Left cardiac atrium (tissue), 4 donors: ENCODE data around the gene PVALB. TPM values are rescaled to one million over a fixed set of nuclear protein-coding genes. Genes with fewer than 3 reads are reported as not detected.

ENCODE experiments used
- ATAC-seq, 2 donors: fragments of 200-7000 bp; cut with Tn5 transposase; one replicate each; pipeline ENCODE4 v1.9.1; 2020; ENCODE audit warnings: mild to moderate bottlenecking in 2 of 2, moderate library complexity in 2 of 2
- DNase-seq: peaks from one replicate; pipeline ENCODE4 v3.0.0-alpha.2; 2020
- intact Hi-C, 2 donors: fragments of 100-400 bp; cut with DNase I; formaldehyde crosslinking; loops; one replicate each; pipeline versions ENCODE4 v1.14.1 to v1.15.1; 2022 to 2023
- total RNA-seq, 2 donors: library from RNA; stranded (reverse); fragmentation: NEBNext Ultra II Directional; extraction: Animal tissue kit (Norgen Biotek cat#: 25700); gene quantifications; one replicate each; pipeline ENCODE4 v1.2.1, GENCODE V29; 2021
- donor health status: DM: no; HTN: yes; CAD: no.
- donor health status: DM: no; HTN: yes; CAD: no; lungs with severe emphysema.
- donor health status: DM: yes; HTN: yes; CAD: no.
- donor health status: Dilated cardiomyopathy.

The PVALB gene
- total RNA-seq, 2 donors from 2014 or later = not detected

DNA sequence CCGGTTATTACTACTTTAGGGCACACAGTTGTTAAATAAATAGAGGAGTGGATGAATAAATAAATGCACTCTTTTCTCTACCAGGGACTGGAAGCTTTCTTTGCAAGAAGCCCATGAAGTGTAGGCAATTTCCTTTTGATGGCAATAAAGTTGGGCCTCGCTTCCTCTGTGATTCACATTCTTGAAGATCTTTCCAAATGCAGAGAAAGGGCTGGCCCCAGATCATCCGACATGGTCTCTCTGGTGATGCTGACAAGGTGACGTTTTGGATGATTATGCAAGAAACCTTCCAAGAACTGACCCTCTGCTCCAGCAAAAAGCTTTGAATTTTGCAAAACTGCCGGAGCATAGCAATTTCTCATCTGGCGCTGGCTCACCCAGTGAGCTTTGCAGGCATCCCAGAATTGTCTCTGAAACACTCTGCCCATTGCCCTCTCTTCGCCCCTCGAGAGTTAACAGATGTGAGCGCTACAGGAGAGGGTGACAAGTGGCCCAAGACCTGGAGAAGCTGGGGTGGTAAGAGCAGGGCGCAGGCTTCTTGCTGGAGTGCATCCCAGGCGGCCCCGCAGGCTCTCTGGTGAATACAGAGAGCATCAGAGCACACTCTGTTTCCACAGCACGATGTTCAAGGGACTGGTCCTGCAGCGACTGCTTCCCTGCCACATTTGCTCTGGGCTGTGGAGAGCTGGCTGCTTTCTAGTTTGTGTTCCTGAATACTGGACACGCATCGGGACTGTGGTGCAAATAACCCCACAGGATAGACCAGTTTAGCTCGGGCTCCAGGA is 29.4 kb downstream of the PVALB start:
- intact Hi-C loops = loop anchor here in 1 of 2 donors (5.0 to 10.0 kb wide), 2 partner anchors 65 to 257 kb away; no protein-coding TSS in a partner anchor
- DNase-seq = no peak
- no peak for ATAC-seq

DNA sequence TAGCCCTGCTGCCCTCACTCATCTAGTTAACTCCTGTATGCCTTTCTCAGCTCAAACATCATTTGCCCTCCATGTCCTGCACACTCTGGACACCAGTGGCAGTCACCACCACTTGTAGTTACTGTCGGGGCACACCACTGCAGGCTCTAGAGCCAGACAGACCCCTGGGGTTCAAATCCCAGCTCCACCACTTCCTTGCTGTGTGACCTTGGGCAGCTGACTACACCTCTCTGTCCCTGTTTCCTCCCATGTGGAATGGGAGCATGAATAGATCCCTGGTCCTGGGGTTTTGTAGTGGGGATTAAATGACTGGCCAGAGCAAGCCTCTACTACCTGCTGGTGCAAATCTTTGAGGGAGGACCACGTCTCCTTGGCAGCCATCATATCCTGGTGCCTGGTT is 33.1 kb downstream of the PVALB start:
- no peak for DNase-seq
- no peak for ATAC-seq
- intact Hi-C loops = loop anchor here (2.0 to 10.0 kb wide), 4 partner anchors 73 to 261 kb away; no protein-coding TSS in a partner anchor

DNA sequence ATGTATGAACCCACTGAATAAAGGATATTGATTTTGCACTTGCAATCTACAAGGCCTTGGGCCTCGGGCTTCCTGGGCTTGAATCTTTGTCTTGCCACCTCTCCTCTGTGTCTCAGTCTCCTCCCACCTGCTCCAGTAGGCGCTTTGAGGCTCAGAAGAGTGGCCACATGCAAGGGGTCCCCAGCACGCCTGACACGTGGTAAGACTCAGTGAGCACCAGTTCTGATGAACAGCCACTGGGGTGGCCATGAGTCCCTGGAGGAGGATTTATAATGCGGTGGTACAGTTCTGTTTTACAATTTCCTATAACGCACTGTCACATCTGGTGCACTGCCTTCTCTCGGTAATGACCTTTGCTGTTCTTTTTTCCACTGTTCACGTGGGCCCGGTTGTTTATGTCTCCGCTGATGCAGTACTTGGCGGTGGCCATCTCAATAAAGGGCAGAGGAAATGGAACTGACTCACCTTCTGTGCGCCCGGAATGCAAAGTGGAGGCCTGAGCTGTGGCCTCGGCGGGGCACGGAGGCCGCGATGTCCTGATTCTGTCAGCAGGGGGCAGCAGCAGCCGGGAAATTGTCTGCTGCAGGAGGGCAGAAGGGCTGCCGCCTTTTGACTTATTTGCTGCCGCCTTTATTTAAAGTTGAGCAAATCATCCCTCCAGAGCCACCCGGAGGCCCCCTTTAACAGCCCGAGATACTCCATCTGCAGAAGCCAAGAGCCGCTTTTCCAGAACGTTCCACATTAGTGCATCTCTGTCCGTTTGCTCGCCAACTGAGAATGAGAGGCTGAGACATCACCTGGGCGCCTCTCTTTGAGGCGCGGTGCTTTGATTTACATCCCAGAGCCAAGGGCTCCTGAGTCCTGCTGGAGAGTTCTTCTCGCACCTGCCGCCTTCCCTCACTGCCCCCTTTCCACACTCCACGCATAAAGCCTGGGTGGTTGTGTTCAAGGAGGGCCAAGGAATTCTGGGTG is 34.9 kb downstream of the PVALB start:
- intact Hi-C loops = loop anchor here (2.0 to 10.0 kb wide), 4 partner anchors 75 to 263 kb away; no protein-coding TSS in a partner anchor
- peak; percentile 82 for DNase-seq
- peak; percentile 91 to 94 for ATAC-seq

GRCh38 chr22:36778020-36778419 is 38.8 kb downstream of the PVALB start:
- no peak for DNase-seq
- intact Hi-C loops = loop anchor here in 1 of 2 donors (10.0 kb wide), 1 partner anchor 233 kb away; no protein-coding TSS in a partner anchor
- ATAC-seq = no peak

DNA sequence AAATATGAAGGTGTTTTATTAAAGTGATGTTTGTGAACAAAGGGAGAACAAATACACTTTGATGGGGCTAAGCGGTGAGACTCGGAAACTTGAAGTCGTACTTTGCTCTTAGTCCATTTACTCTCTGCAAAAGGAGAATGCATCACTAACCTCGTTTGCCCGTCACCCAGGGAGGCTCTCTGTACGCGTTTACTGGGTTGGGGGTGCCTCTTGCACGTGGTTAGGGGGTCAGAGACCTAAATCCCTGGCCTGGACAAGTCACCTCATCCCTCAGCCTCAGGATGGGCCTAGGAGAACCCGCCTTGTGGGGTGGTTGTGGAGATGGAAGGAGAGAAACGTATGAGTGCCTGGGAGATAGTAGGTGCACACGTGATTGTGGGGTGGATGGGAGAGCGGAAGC is 40.1 kb downstream of the PVALB start:
- intact Hi-C loops = loop anchor here in 1 of 2 donors (10.0 kb wide), 1 partner anchor 232 kb away; no protein-coding TSS in a partner anchor
- ATAC-seq = no peak
- no peak for DNase-seq

- ATAC-seq (peak; percentile 97 to 99), DNase-seq (peak; percentile 99)
- intact Hi-C loops = loop anchor here in 1 of 2 donors (10.0 kb wide), 1 partner anchor 231 kb away; no protein-coding TSS in a partner anchor
Observed at GRCh38 chr22:36775964-36776669, 40.7 kb downstream of the PVALB start, which contains the start of gene IFT27. IFT27 (minus strand) TSS chr22:36776119; CDS start chr22:36775707, 412 bp downstream.

DNA sequence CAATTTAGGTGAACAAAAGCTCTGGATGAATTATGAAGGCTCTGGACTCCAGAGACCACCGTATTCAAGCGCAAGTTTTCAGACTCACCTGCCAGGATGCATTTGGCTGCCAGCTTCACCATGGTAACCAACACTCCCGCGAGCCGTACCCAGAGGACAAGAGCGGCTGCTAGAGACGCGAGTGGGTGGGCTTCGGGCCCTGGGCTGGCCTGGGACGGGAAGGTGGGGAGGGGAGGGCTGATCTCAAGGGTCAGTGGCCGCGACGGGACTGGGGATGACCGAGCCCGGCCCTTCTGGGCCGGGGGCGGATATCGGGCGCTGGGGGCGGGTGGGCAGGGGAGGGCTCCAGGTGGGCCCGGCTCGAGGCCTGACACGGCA is 41.3 kb downstream of the PVALB start:
- ATAC-seq (peak in 1 of 2 donors; percentile 7), DNase-seq (peak; percentile 40)
- intact Hi-C loops = loop anchor here in 1 of 2 donors (10.0 kb wide), 1 partner anchor 231 kb away; no protein-coding TSS in a partner anchor

DNA sequence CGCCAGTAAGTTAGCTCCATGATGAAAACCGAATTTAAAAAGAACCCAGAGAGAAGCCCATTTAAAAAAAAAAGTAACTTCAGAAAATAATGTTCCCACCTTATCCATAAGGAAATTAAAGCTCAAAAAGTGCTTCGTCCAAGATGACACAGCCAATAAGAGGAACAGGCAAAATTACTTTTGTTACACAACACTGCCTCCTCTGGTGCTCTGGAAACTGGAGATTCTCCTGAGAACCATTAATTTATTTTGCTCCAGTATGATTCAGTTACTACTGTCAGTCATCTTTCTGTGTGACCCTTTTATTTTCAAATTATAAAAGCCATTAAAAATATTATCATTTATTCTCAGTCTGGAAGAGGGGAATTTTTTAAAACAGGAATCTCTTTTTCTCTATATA is 42.9 kb downstream of the PVALB start:
- ATAC-seq = no peak
- intact Hi-C loops = loop anchor here in 1 of 2 donors (10.0 kb wide), 1 partner anchor 229 kb away; no protein-coding TSS in a partner anchor
- no peak for DNase-seq

DNA sequence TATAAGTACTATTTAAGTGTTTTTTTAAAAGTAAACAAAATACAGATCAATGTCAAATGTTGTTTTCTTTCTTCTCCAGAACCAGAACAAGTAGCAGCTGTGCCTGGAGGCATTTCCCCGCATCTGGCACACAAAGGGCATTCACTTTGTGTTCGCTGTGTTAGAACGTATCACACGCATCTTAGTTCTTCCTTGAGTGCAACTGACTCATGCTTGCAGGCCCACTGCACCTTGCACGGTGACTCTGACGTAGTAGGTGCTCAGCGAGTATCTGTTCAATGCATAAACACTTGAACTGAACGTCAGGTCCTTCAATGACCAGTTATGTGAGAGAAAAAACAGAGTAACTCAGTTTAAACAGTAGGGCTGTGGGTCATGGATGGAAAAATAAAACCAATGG is 44.4 kb downstream of the PVALB start:
- intact Hi-C loops = loop anchor here in 1 of 2 donors (10.0 kb wide), 1 partner anchor 228 kb away; no protein-coding TSS in a partner anchor
- ATAC-seq = no peak

GRCh38 chr22:36771356-36772063 is 45.3 kb downstream of the PVALB start:
- intact Hi-C loops = loop anchor here in 1 of 2 donors (10.0 kb wide), 1 partner anchor 227 kb away; no protein-coding TSS in a partner anchor
- no peak for DNase-seq
- no peak for ATAC-seq

More for the DNA sequence above, 44.4 kb downstream of the PVALB start:
- DNase-seq = no peak

DNA sequence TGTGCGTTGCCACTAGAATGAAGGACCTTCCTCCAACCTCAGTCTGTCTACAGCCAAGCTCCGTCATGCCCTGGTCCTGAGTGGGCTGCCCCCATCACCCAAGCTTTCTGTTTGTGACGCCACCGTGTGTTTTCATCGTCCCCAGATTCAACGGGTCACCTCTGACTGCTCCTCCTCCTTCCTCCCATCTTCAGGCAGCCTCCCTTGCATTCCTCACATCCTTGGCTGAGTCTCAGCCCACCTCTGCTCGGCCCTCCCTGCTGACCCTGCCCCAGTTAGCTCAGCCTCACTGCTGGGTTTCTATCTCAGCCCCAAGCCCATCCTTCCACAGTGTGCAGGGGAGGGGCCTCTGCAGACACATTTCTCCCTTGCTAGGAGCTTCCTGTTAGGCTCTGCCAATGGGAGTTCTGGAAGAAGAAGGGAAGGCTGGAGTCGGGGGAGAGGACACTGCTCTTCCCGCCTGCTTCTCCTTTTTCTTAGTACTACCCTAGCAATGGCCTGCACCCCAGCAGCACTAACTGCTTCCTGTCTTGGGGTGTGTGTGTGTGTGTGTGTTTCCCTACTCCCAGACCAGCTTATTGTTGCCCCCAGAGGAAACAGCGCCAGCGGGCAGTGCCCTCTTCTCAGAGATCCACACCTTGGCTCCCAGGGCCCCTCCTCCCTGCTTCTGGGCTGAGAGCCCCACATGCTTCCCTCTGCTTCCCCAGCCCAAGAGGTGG is 46.2 kb downstream of the PVALB start:
- intact Hi-C loops = loop anchor here in 1 of 2 donors (10.0 kb wide), 1 partner anchor 226 kb away; no protein-coding TSS in a partner anchor
- DNase-seq = no peak
- peak; percentile 13 to 56 for ATAC-seq

DNA sequence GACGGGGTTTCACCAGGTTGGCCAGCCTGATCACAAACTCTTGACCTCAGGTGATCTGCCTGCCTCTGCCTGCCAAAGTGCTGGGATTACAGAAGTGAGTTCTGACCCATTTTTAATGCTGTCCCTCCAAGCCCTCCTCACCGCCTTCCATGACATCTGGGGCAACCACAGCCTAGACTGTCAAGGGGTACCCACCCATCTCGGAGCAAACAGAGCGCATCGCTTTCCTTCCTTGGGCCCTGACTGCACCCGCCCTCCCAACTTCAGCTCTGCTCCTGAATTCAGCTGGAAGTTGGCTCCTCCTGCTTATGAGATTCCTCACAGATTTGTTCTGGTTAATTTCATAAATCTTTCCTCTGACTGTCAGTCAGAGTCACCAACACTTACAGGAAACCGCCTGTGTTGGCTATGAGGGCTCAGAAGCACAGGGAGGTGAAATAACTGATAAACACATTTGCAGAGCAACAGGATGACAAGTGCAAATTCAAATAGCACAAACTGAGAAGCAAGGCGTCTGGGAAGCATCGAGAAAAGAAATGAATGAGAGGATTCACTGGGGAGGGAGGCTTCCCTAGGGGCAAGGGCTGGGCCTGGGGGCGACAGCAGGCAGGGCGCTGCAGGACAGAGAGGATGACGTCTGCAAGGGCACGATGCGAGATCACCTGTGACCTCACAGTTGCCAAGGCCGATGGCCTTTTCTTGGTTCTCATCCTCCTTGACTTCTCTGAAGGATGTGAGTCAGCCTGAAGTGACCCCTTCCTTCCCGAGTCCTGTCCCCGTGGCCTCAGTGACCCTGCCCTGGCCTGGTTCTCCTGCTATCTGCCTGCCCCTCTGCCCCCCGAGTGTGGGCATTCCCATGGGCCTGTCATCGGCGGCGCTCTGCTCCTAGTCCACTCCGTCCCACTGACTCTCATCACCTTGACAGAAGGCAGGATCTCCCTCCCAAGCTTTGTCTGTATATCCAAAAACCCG is 47.0 kb downstream of the PVALB start:
- intact Hi-C loops = loop anchor here in 1 of 2 donors (10.0 kb wide), 1 partner anchor 225 kb away; no protein-coding TSS in a partner anchor
- ATAC-seq (no peak), DNase-seq (no peak)

DNA sequence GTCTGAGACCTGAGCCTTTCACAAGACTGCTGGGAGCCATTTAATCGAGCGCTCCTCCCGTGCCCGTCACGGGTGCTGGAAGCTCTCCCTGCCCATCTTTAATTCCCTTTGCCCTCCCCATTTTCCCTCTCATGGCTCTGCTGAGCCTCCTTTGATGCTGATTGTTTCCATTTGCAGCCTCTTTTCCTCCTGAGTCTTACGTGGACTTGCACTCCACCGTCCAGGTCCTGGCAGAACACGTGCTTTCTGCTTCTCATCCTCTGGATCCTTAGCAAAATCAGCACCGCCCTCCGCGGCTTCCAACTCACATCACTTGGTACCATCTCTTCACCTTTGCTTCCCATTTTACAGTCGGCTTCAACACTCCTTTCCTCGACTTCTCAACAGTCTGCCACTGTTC is 48.2 kb downstream of the PVALB start:
- ATAC-seq (no peak), DNase-seq (no peak)
- intact Hi-C loops = no loop called here

- intact Hi-C loops = no loop called here
- no peak for ATAC-seq
- DNase-seq = no peak
Observed at GRCh38 chr22:36768141-36768540, 48.7 kb downstream of the PVALB start.

GRCh38 chr22:36767035-36767775 is 49.6 kb downstream of the PVALB start:
- intact Hi-C loops = no loop called here
- DNase-seq (no peak), ATAC-seq (no peak)
